Smooth muscle cell (in vitro differentiated cells): ENCODE data around the gene NDUFS7. TPM values are rescaled to one million over a fixed set of nuclear protein-coding genes. Genes with fewer than 3 reads are reported as not detected.
A peak's percentile ranks its signal among the peaks of the same experiment; 100 is the strongest.

ENCODE experiments used
- DNase-seq: peaks from one replicate; lab custom pipeline; 2025; ENCODE audit not compliant: unreplicated experiment; lab: John Stamatoyannopoulos, UW
- H2AFZ ChIP-seq: fragments of 200-600 bp; sonication (generic); 2 replicates; pipeline ENCODE4 v1.6.0; 2016; ENCODE audit warnings: antibody characterized with exemption, low read depth, mild to moderate bottlenecking
- H3F3A ChIP-seq: fragments of 200-600 bp; sonication (generic); 2 replicates; pipeline ENCODE4 v1.6.0; 2017; ENCODE audit warnings: antibody characterized with exemption, low read depth
- H3K27ac ChIP-seq: fragments of 200-600 bp; sonication (generic); 2 replicates; pipeline ENCODE4 v1.5.1; 2016; ENCODE audit warnings: low read depth, mild to moderate bottlenecking
- H3K27me3 ChIP-seq: fragments of 200-600 bp; sonication (generic); 2 replicates; pipeline ENCODE4 v1.6.1; 2016; ENCODE audit warnings: low read depth, mild to moderate bottlenecking
- H3K36me3 ChIP-seq: fragments of 200-600 bp; sonication (generic); 2 replicates; pipeline ENCODE4 v1.5.1; 2016; ENCODE audit warnings: low read depth
- H3K4me1 ChIP-seq: fragments of 200-600 bp; sonication (generic); 2 replicates; pipeline ENCODE4 v1.5.1; 2016; ENCODE audit warnings: low read depth
- H3K4me2 ChIP-seq: fragments of 200-600 bp; sonication (generic); 2 replicates; pipeline ENCODE4 v1.6.0; 2016; ENCODE audit warnings: mild to moderate bottlenecking
- H3K4me3 ChIP-seq: fragments of 200-600 bp; sonication (generic); 2 replicates; pipeline ENCODE4 v1.5.1; 2016; ENCODE audit warnings: mild to moderate bottlenecking
- H3K79me2 ChIP-seq: fragments of 200-600 bp; sonication (generic); 2 replicates; pipeline ENCODE4 v1.6.0; 2016; ENCODE audit warnings: low read depth, mild to moderate bottlenecking
- H3K9ac ChIP-seq: fragments of 200-600 bp; sonication (generic); 2 replicates; pipeline ENCODE4 v1.6.0; 2016; ENCODE audit warnings: low read depth
- H3K9me3 ChIP-seq: fragments of 200-600 bp; sonication (generic); replicated peaks from 2 replicates; pipeline ENCODE4 v1.5.1; 2016; ENCODE audit warnings: low read depth
- H4K20me1 ChIP-seq: fragments of 200-600 bp; sonication (generic); 2 replicates; pipeline ENCODE4 v1.6.0; 2016; ENCODE audit warnings: low read depth
- CTCF ChIP-seq: fragments of 200-600 bp; sonication (generic); IDR thresholded peaks from 2 replicates; pipeline ENCODE4 v1.5.1; 2017; ENCODE audit warnings: borderline replicate concordance, mild to moderate bottlenecking, antibody characterized with exemption; ENCODE audit not compliant: insufficient read depth, poor library complexity, severe bottlenecking
- WGBS: methylation state at CpG from one replicate; pipeline ENCODE4 v1.1.7; 2016; ENCODE audit warnings: low lambda C conversion rate; 5-methylcytosine and 5-hydroxymethylcytosine counted together
- polyA plus RNA-seq: library from polyadenylated mRNA; unstranded; fragments of >200 nt; fragmentation: Nextera tagmentation; extraction: Ambion mirVana; gene quantifications from 2 replicates; pipeline ENCODE4 v1.2.1, GENCODE V29; 2016
- total RNA-seq: library from RNA; depleted of rRNA; stranded (reverse); fragments of >200 nt; gene quantifications from 2 replicates; pipeline ENCODE4 v1.2.3, GENCODE V29; 2014

Gene NDUFS7
- total and polyA plus RNA-seq, 2 experiments from 2014 or later: 95.8 to 245 TPM

DNA sequence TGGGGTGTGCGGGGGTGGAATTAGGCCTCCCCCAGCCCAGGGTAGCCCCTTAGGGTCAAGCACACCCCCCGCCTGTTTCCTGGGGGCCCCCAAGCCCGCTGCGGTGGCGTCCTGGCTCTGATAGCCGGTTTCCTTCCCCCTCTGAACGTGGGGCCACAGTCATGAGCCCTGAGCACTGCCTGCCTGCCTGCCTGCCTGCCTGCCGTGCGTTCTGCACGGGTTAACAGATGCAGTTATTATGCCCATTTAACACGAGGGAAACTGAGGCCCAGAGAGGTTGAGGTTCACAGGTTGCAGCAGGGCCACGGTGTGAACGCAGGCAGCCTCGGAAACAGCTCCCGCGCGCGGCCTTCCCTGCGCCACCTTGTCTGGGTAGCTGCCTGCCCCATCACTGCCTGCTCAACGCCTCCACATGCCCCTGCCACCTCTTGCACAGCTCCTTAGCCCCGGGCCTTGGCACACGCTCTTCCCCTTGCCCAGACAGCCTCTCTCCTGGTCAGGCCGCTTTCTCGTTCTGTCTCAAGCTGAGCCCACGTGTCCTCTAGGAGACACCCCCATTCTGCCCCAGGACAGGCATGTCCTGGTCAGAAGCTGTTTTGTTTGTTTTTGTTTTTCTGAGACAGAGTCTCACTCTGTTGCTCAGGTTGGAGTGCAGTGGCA is 18.8 kb downstream of the NDUFS7 start:
- no peak overlapping the region for H3K27ac ChIP-seq
- no peaks in the 10 kb centered on the region for H3K36me3 ChIP-seq
- H4K20me1 ChIP-seq: no peaks in the 10 kb centered on the region
- no peaks in the 10 kb centered on the region for H3K27me3 ChIP-seq
- no peaks in the 10 kb centered on the region for H3K9me3 ChIP-seq
- H3K4me2 ChIP-seq: no peak overlapping the region
- H3F3A ChIP-seq: peaks cover 11% of the 10 kb centered on the region
- no peak for DNase-seq
- no peak overlapping the region for H3K9ac ChIP-seq
- no peak overlapping the region for H2AFZ ChIP-seq
- no peak for TF ChIP-seq CTCF
- H3K4me1 ChIP-seq: no peaks in the 10 kb centered on the region
- 87% methylated on average over 25 of the region's 25 CpGs for WGBS
- no peaks in the 10 kb centered on the region for H3K79me2 ChIP-seq
- no peak overlapping the region for H3K4me3 ChIP-seq

- H3K4me3 ChIP-seq: peak overlapping the region; percentile 95
- peak; percentile 31 for TF ChIP-seq CTCF
- H3K9ac ChIP-seq: no peak overlapping the region
- H3K27ac ChIP-seq: peak overlapping the region; percentile 53
- peak; percentile 91 for DNase-seq
- H3K4me2 ChIP-seq: peak overlapping the region; percentile 82
- peaks cover 35% of the 10 kb centered on the region for H4K20me1 ChIP-seq
- no peaks in the 10 kb centered on the region for H3K27me3 ChIP-seq
- no peaks in the 10 kb centered on the region for H3K36me3 ChIP-seq
- no peaks in the 10 kb centered on the region for H3K9me3 ChIP-seq
- H2AFZ ChIP-seq: peak overlapping the region; percentile 38
- H3K4me1 ChIP-seq: peaks cover 13% of the 10 kb centered on the region
- H3F3A ChIP-seq: peaks cover 11% of the 10 kb centered on the region
- peaks cover 42% of the 10 kb centered on the region for H3K79me2 ChIP-seq
- WGBS: under 1% methylated on average over 68 of the region's 72 CpGs
Measured at GRCh38 chr19:1406774-1407527, 23.2 kb downstream of the NDUFS7 start.

- DNase-seq: peak; percentile 37
- peaks cover 50% of the 10 kb centered on the region for H3K79me2 ChIP-seq
- H3K27me3 ChIP-seq: no peaks in the 10 kb centered on the region
- peaks cover 13% of the 10 kb centered on the region for H3K4me1 ChIP-seq
- no peaks in the 10 kb centered on the region for H3K36me3 ChIP-seq
- H3F3A ChIP-seq: peaks cover 11% of the 10 kb centered on the region
- H2AFZ ChIP-seq: peak within 1 kb of the TSS; percentile 38
- no peak for TF ChIP-seq CTCF
- peaks cover 42% of the 10 kb centered on the region for H4K20me1 ChIP-seq
- no peaks in the 10 kb centered on the region for H3K9me3 ChIP-seq
- H3K27ac ChIP-seq: peak within 1 kb of the TSS; percentile 95
- peak within 1 kb of the TSS; percentile 96 for H3K9ac ChIP-seq
- H3K4me2 ChIP-seq: peak within 1 kb of the TSS; percentile 95
- under 1% methylated on average over 34 of the region's 121 CpGs for WGBS
- peak within 1 kb of the TSS; percentile 95 for H3K4me3 ChIP-seq
Measured at GRCh38 chr19:1407528-1408299, 24.0 kb downstream of the NDUFS7 start, which contains the start of gene DAZAP1. TSS of gene DAZAP1 (plus strand) at chr19:1407586. CDS start at chr19:1407774, 188 bp downstream.
